Peyer's patch (tissue), 4 donors: Measurements from ENCODE around the gene C6orf52.
"Not testable (repeated sequence)": the region's sequence is repeated elsewhere in the genome, so short reads cannot be mapped to it uniquely, and the experiment has no call there.

Experiments
- CTCF ChIP-seq, 6 experiments: fragments of 450-650 bp in 4 of 6; fragments of 200-600 bp in 2 of 6; sonication (generic) in 1 of 6; IDR thresholded peaks; one replicate each; pipeline ENCODE4 v1.5.1; 2017 to 2019; ENCODE audit warnings: antibody characterized with exemption in 6 of 6, mild to moderate bottlenecking in 3 of 6, moderate library complexity in 1 of 6
- POLR2A ChIP-seq, 2 donors: fragments of 450-650 bp; IDR thresholded peaks; one replicate each; pipeline ENCODE4 v1.5.1; 2017; ENCODE audit warnings: antibody characterized with exemption in 2 of 2, mild to moderate bottlenecking in 2 of 2, moderate library complexity in 2 of 2

GRCh38 chr6:10741643-10742042 is 47.2 kb upstream of the C6orf52 start:
- TF ChIP-seq POLR2A, CTCF (IDR thresholded peaks at IDR 0.05): not testable (repeated sequence)
